H9 (cell line): ENCODE measurements around the gene ZRSR2. TPM values are rescaled to one million over a fixed set of nuclear protein-coding genes. Genes with fewer than 3 reads are reported as not detected.

Experiments
- DNase-seq: peaks from one replicate; pipeline ENCODE4 v3.0.0-alpha.2; 2017
- H2AFZ ChIP-seq: one replicate; pipeline ENCODE4 v1.6.1; 2013; ENCODE audit warnings: mild to moderate bottlenecking, low read length, control low read depth, moderate library complexity
- H2AK5ac ChIP-seq: 2 replicates; pipeline ENCODE4 v1.6.1; 2013; ENCODE audit warnings: low read length, control low read depth, mixed read lengths; ENCODE audit not compliant: insufficient read length
- H2BK120ac ChIP-seq: one replicate; pipeline ENCODE4 v1.6.1; 2013; ENCODE audit warnings: low read depth, mild to moderate bottlenecking, low read length, control low read depth, inconsistent platforms; ENCODE audit not compliant: poor library complexity, severe bottlenecking
- H2BK12ac ChIP-seq: 2 replicates; pipeline ENCODE4 v1.6.1; 2013; ENCODE audit warnings: low read length, control low read depth, mixed read lengths, low read depth; ENCODE audit not compliant: insufficient read length
- H2BK15ac ChIP-seq: 2 replicates; pipeline ENCODE4 v1.6.1; 2013; ENCODE audit warnings: low read depth, low read length, control low read depth
- H2BK20ac ChIP-seq: one replicate; pipeline ENCODE4 v1.6.1; 2013; ENCODE audit warnings: low read depth, mild to moderate bottlenecking, low read length, control low read depth, inconsistent platforms; ENCODE audit not compliant: poor library complexity, severe bottlenecking
- H2BK5ac ChIP-seq: 2 replicates; pipeline ENCODE4 v1.6.1; 2013; ENCODE audit warnings: low read length, control low read depth, mixed read lengths; ENCODE audit not compliant: insufficient read length
- H3K14ac ChIP-seq: 2 replicates; pipeline ENCODE4 v1.6.1; 2013; ENCODE audit warnings: low read length, control low read depth; ENCODE audit not compliant: insufficient read depth
- H3K18ac ChIP-seq: 2 replicates; pipeline ENCODE4 v1.6.1; 2013; ENCODE audit warnings: low read depth, mild to moderate bottlenecking, mixed read lengths, low read length, control low read depth; ENCODE audit not compliant: insufficient read length
- H3K23ac ChIP-seq: 2 replicates; pipeline ENCODE4 v1.6.1; 2013; ENCODE audit warnings: low read length, control low read depth, mixed read lengths, low read depth; ENCODE audit not compliant: insufficient read length
- H3K23me2 ChIP-seq: 2 replicates; pipeline ENCODE4 v1.6.1; 2013; ENCODE audit warnings: low read depth, mild to moderate bottlenecking, mixed read lengths, low read length, control low read depth; ENCODE audit not compliant: insufficient read length, poor library complexity, severe bottlenecking
- H3K27ac ChIP-seq: 2 replicates; pipeline ENCODE4 v1.5.1; 2013; ENCODE audit warnings: low read length, control low read depth, mixed read lengths, low read depth; ENCODE audit not compliant: insufficient read length
- H3K27me3 ChIP-seq: 2 replicates; pipeline ENCODE4 v1.6.1; 2013; ENCODE audit warnings: low read length, control low read depth, inconsistent platforms; ENCODE audit not compliant: insufficient read depth
- H3K4ac ChIP-seq: 2 replicates; pipeline ENCODE4 v1.6.1; 2013; ENCODE audit warnings: low read depth, mild to moderate bottlenecking, control low read depth, inconsistent platforms, low read length, moderate library complexity
- H3K4me1 ChIP-seq: 2 replicates; pipeline ENCODE4 v1.6.1; 2013; ENCODE audit warnings: low read length, control low read depth, inconsistent platforms; ENCODE audit not compliant: insufficient read depth
- H3K4me2 ChIP-seq: 2 replicates; pipeline ENCODE4 v1.6.1; 2013; ENCODE audit warnings: low read length, control low read depth, mixed read lengths; ENCODE audit not compliant: insufficient read length, insufficient read depth
- H3K56ac ChIP-seq: 2 replicates; pipeline ENCODE4 v1.6.1; 2013; ENCODE audit warnings: low read depth, mild to moderate bottlenecking, mixed read lengths, low read length, control low read depth; ENCODE audit not compliant: insufficient read length
- H3K79me1 ChIP-seq: 2 replicates; pipeline ENCODE4 v1.6.1; 2013; ENCODE audit warnings: low read depth, mild to moderate bottlenecking, moderate library complexity, low read length, control low read depth, inconsistent platforms; ENCODE audit not compliant: insufficient read depth, poor library complexity, severe bottlenecking
- H3K79me2 ChIP-seq: 2 replicates; pipeline ENCODE4 v1.6.1; 2013; ENCODE audit warnings: low read length, control low read depth, inconsistent platforms; ENCODE audit not compliant: insufficient read depth
- H3K9ac ChIP-seq: 2 replicates; pipeline ENCODE4 v1.6.1; 2013; ENCODE audit warnings: low read length, control low read depth, mixed read lengths; ENCODE audit not compliant: insufficient read length; ENCODE audit errors: extremely low read depth
- H3K9me3 ChIP-seq: one replicate; pipeline ENCODE4 v1.6.1; 2013; ENCODE audit warnings: low read depth, low read length, inconsistent platforms; ENCODE audit not compliant: control insufficient read depth
- H3T11ph ChIP-seq: one replicate; pipeline ENCODE4 v1.6.1; 2013; ENCODE audit warnings: mild to moderate bottlenecking, low read length, control low read depth, inconsistent platforms
- H4K20me1 ChIP-seq: one replicate; pipeline ENCODE4 v1.6.1; 2013; ENCODE audit not compliant: control insufficient read depth, insufficient read length, insufficient read depth
- H4K5ac ChIP-seq: 2 replicates; pipeline ENCODE4 v1.6.1; 2013; ENCODE audit warnings: low read depth, mild to moderate bottlenecking, mixed read lengths, low read length, control low read depth; ENCODE audit not compliant: insufficient read length
- H4K8ac ChIP-seq: replicated peaks from 2 replicates; pipeline ENCODE4 v1.6.1; 2013; ENCODE audit warnings: low read length, control low read depth, mixed read lengths, low read depth; ENCODE audit not compliant: insufficient read length
- H4K91ac ChIP-seq: 2 replicates; pipeline ENCODE4 v1.6.1; 2013; ENCODE audit warnings: low read depth, mild to moderate bottlenecking, moderate library complexity, mixed read lengths, low read length, control low read depth; ENCODE audit not compliant: insufficient read length
- H3K27ac Mint-ChIP-seq, 3 experiments: 2 replicates in 2 of 3; 3 replicates in 1 of 3; pipeline ENCODE4 v1.8.0; 2020 to 2021; ENCODE audit warnings: mixed read lengths in 3 of 3, mild to moderate bottlenecking in 1 of 3, moderate library complexity in 1 of 3
- H3K27me3 Mint-ChIP-seq: 2 replicates; pipeline ENCODE4 v1.8.0; 2021; ENCODE audit warnings: low read depth, mild to moderate bottlenecking, moderate library complexity, mixed read lengths
- H3K36me3 Mint-ChIP-seq, 3 experiments: 2 replicates in 2 of 3; 3 replicates in 1 of 3; pipeline ENCODE4 v1.8.0; 2020 to 2021; ENCODE audit warnings: low read depth in 3 of 3, mixed read lengths in 3 of 3; ENCODE audit not compliant: insufficient read depth in 1 of 3
- H3K4me1 Mint-ChIP-seq, 2 experiments: 2 replicates each; pipeline ENCODE4 v1.8.0; 2020; ENCODE audit warnings: mixed read lengths in 2 of 2
- H3K4me3 Mint-ChIP-seq, 2 experiments: 2 replicates in 1 of 2; 3 replicates in 1 of 2; pipeline ENCODE4 v1.8.0; 2020 to 2021; ENCODE audit warnings: mild to moderate bottlenecking in 2 of 2, mixed read lengths in 2 of 2, moderate library complexity in 1 of 2
- H3K9me3 Mint-ChIP-seq, 2 experiments: 2 replicates in 1 of 2; 3 replicates in 1 of 2; pipeline ENCODE4 v1.8.0; 2020; ENCODE audit warnings: mild to moderate bottlenecking in 2 of 2, mixed read lengths in 2 of 2, moderate library complexity in 1 of 2
- CTCF ChIP-seq: fragments of 200-600 bp; sonication (generic); conservative IDR thresholded peaks from 3 replicates; pipeline ENCODE4 v1.8.0; 2021; ENCODE audit warnings: antibody characterized with exemption, mild to moderate bottlenecking
- WGBS: extraction: QIAGEN DNeasy Blood & Tissue Kit; methylation state at CpG from one replicate; pipeline ENCODE4 v1.1.7; 2013; ENCODE audit warnings: missing lambda C conversion rate, low lambda C conversion rate, mixed read lengths; ENCODE audit not compliant: insufficient read length; ENCODE audit errors: extremely low coverage; 5-methylcytosine and 5-hydroxymethylcytosine counted together
- total RNA-seq: library from RNA; stranded (reverse); gene quantifications from 2 replicates; pipeline ENCODE4 v1.2.1, GENCODE V29; 2021

The ZRSR2 gene
- total RNA-seq, 1 experiment from 2014 or later, result 21.1 TPM

DNA sequence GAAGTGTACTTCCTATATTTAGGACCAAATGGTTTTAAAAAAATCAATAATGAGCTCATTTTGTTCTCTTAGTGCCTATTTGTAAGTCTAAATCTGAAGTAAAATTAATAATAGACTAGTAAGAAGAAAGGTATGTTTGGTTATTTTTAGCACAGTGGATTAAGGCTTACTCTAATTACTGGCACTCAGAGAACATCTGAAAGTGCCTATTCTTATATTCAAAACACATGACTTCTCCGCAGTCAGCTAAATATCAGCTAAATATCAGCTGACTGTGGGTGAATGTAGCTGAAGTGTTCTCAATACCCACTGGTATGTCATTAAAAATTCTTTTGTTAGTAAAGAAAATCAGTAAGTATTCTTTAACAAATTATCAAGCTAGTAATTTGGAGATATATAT lies 58.3 kb downstream of the ZRSR2 start:
- no CpG with 5 or more reads among the region's 1 CpG for WGBS
- no peaks in the 10 kb centered on the region for H3K27me3 ChIP-seq
- no peak overlapping the region for H2BK12ac ChIP-seq
- no peak overlapping the region for H3K27ac ChIP-seq
- peaks cover 5% of the 10 kb centered on the region for H3K23me2 ChIP-seq
- Mint-ChIP-seq H3K9me3 (no peaks in the 10 kb centered on the region), H3K4me1 (peaks cover 71 to 82% of the 10 kb centered on the region in 2 experiments), H3K27me3 (no peaks in the 10 kb centered on the region), H3K4me3 (no peak overlapping the region), H3K36me3 (peaks cover 79 to 93% (median 92%) of the 10 kb centered on the region in 3 experiments), H3K27ac (peak overlapping the region in 1 of 3 experiments; percentile 86; a peak in 1 of 7 replicates)
- no peak overlapping the region for H4K5ac ChIP-seq
- no peak overlapping the region for H2BK15ac ChIP-seq
- no peaks in the 10 kb centered on the region for H3K4me1 ChIP-seq
- no peaks in the 10 kb centered on the region for H3K9me3 ChIP-seq
- no peak overlapping the region for H3K9ac ChIP-seq
- H2BK120ac ChIP-seq, result no peak overlapping the region
- H3K23ac ChIP-seq, result no peak overlapping the region
- H3K4me2 ChIP-seq, result no peak overlapping the region
- H2AK5ac ChIP-seq, result no peak overlapping the region
- no peak overlapping the region for H3K56ac ChIP-seq
- peaks cover 6% of the 10 kb centered on the region for H3K79me1 ChIP-seq
- no peak overlapping the region for H4K91ac ChIP-seq
- peaks cover 47% of the 10 kb centered on the region for H3K79me2 ChIP-seq
- H2BK20ac ChIP-seq, result no peak overlapping the region
- H3T11ph ChIP-seq, result no peak overlapping the region
- H3K18ac ChIP-seq, result no peak overlapping the region
- no peak overlapping the region for H2AFZ ChIP-seq
- DNase-seq, result no peak
- H2BK5ac ChIP-seq, result no peak overlapping the region
- H4K8ac ChIP-seq, result no peak overlapping the region
- no peak overlapping the region for H3K4ac ChIP-seq
- no peak for TF ChIP-seq CTCF
- H4K20me1 ChIP-seq, result no peaks in the 10 kb centered on the region
- H3K14ac ChIP-seq, result no peak overlapping the region
